Activated CD4-positive, alpha-beta T cell treated with anti-CD3 and anti-CD28 coated beads, Interleukin-2, amount 50 U/mL, for 24 hours (primary cell): ENCODE results near the gene TMEM98.
"Not testable (repeated sequence)": the region's sequence is repeated elsewhere in the genome, so short reads cannot be mapped to it uniquely, and the experiment has no call there.

Source experiments
- DNase-seq, 2 donors: peaks; one replicate each; pipeline ENCODE4 v3.0.0-alpha.2; 2020; ENCODE audit warnings: low read depth in 1 of 2, low spot score in 1 of 2

The TMEM98 gene

DNA sequence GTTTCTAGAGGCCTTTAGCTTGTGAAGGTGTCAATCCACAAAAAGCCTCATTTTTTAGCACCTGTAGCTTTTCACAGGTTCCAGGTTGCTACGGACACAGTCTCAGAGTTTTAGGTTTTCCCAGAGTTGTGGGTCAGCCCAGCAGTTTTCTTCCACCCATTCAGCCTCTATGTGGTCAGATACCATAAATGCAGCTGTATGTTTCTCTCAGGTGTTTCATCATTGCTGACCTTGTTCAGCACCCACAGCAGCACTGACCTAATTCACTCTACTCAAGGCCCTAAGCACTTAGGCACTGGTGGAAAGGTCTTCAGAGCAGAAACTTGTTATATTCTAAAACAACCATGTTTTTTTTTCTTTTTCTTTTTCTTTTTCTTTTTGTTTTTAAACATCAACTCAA is 48.7 kb downstream of the TMEM98 start:
- DNase-seq: no peak

GRCh38 chr17:32980230-32980629 is 52.3 kb downstream of the TMEM98 start:
- DNase-seq: no peak

GRCh38 chr17:32981611-32982010 is 53.7 kb downstream of the TMEM98 start:
- not testable (repeated sequence) for DNase-seq

DNA sequence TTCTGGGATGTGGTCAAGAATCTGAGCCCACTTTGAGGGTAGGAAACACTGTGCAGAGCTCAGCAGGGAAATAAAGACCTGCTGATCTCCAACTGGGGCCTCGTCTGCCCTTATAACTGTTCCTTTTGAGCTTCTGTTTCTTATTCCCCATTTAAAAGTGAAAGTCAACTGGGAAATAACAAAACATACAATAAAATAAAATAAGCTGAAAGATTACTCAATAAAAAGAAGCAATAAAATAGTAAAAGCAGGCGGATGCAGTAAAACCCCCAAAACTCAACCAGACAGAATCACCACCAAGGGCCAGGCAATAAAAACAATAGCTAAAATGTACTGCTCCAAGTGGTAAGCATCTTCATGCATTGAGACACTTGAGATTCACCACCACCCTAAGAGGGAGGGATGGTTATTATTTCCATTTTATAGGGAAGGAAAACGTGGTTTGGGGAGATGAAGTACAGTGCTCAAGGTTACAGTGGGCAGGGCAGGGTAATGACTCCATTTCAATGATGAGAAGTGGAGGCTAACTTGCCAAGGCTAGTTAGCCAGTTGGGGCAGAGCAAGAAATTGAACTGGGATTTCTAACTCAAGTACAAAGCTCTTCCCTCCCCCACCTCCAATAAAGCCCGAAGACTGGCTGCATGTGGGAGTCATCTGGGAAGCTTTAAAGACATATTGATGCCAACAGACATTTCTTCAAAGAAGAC is 57.2 kb downstream of the TMEM98 start:
- no peak for DNase-seq

- not testable (repeated sequence) for DNase-seq
Observed at GRCh38 chr17:32987453-32987805, 59.5 kb downstream of the TMEM98 start.

DNA sequence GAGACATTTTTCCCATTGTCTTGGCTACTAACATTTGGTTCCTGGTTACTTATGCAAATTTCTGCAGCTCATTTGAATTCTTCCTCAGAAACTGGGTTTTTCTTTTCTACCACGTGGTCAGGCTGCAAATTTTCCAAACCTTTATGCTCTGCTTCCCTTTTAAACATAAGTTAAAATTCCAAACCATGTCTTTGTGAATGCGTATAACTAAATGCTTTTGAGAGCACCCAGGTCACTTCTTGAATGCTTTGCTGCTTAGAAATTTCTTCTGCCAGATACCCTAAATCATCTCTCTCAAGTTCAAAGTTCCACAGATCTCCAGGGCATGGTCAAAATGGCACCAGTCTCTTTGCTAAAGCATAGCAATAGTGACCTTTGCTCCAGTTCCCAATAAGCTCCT is 59.9 kb downstream of the TMEM98 start:
- DNase-seq: not testable (repeated sequence)

DNA sequence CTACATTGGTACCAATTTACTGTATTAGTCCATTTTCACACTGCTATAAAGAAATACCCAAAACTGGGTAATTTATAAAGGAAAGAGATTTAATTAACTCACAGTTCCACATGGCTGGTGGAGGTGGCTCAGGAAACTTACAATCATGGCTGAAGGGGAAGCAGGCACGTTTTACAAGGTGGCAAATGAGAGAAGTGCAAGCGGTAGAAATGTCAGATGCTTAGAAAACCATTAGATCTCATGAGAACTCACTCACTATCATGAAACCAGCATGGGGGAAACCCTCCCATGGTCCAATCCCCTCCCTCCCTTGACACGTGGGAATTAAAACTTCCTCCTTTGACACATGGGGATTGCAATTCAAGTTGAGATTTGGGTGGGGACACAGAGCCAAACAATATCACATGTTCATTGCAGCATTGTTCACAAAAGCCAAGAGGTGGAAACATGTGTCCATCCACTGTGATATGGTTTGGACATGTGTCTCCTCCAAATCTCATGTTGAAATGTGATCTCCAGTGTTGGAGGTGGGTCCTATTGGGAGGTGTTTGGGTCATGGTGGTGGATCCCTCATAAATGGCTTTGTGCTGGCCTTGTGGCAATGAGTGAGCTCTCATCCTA is 60.6 kb downstream of the TMEM98 start:
- DNase-seq: no peak

- DNase-seq: no peak
Observed at GRCh38 chr17:32992321-32993033, 64.5 kb downstream of the TMEM98 start.

DNA sequence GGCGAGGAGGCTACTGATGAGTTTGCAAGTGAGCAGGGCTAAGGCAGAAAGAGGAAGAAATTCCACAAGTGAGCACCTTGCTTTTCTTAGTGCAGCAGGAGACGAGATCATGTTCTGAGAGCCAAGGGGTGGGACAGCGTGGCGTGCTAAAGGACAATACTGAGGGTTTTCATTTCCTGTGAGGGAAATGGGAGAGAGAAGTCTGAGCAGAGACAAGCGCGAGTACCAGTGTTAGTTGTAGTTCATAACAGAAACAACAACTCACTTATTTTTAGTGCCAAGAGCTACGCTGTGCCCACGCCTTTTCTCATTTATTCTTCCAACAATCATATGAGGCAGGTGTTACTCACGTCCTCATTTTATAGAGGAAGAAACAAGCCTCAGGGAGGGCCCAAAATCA is 66.0 kb downstream of the TMEM98 start:
- DNase-seq: no peak
